GM23338 (cell line): ENCODE results near the gene OBP2A.

Source experiments
- CREB1 ChIP-seq: fragments of 250-450 bp; sonication (Bioruptor Pico); IDR thresholded peaks from 2 replicates; pipeline ENCODE4 v1.5.0; 2020; ENCODE audit warnings: low read depth, mild to moderate bottlenecking, moderate library complexity
- CTCF ChIP-seq, 2 experiments: fragments of 200-600 bp in 1 of 2; sonication (generic) in 1 of 2; conservative IDR thresholded peaks; 2 replicates each; pipeline versions ENCODE4 v1.5.1 to v1.6.1; 2016 to 2017; ENCODE audit warnings: antibody characterized with exemption in 2 of 2, low read depth in 2 of 2, mild to moderate bottlenecking in 2 of 2, moderate library complexity in 1 of 2
- EZH2 ChIP-seq: fragments of 200-600 bp; sonication (generic); IDR thresholded peaks from one replicate; pipeline ENCODE4 v1.8.0; 2017; ENCODE audit warnings: antibody characterized with exemption, mild to moderate bottlenecking, low read depth; ENCODE audit not compliant: unreplicated experiment
- EZH2phosphoT487 ChIP-seq: fragments of 200-600 bp; sonication (generic); IDR thresholded peaks from one replicate; pipeline ENCODE4 v1.8.1; 2018; ENCODE audit warnings: antibody characterized with exemption; ENCODE audit not compliant: unreplicated experiment
- JUNB ChIP-seq: IDR thresholded peaks from one replicate; pipeline ENCODE4 v1.6.1; 2016; ENCODE audit warnings: antibody characterized with exemption; ENCODE audit not compliant: unreplicated experiment
- NANOG ChIP-seq: IDR thresholded peaks from 2 replicates; pipeline ENCODE4 v1.6.1; 2016; ENCODE audit warnings: antibody characterized with exemption, borderline replicate concordance
- POLR2AphosphoS5 ChIP-seq: IDR thresholded peaks from 2 replicates; pipeline ENCODE4 v1.6.1; 2016; ENCODE audit warnings: antibody characterized with exemption, low read depth
- REST ChIP-seq: IDR thresholded peaks from one replicate; pipeline ENCODE4 v1.6.1; 2018; ENCODE audit warnings: antibody characterized with exemption; ENCODE audit not compliant: unreplicated experiment
- STAT1 ChIP-seq: IDR thresholded peaks from one replicate; pipeline ENCODE4 v1.6.1; 2016; ENCODE audit warnings: antibody characterized with exemption; ENCODE audit not compliant: unreplicated experiment
- ZNF114 ChIP-seq: fragments of 250-450 bp; sonication (Bioruptor Pico); IDR thresholded peaks from 2 replicates; pipeline ENCODE4 v1.5.0; 2020; ENCODE audit warnings: mild to moderate bottlenecking, moderate library complexity
- ZNF331 ChIP-seq: fragments of 250-450 bp; sonication (Bioruptor Pico); IDR thresholded peaks from 2 replicates; pipeline ENCODE4 v1.5.0; 2020; ENCODE audit warnings: low read depth, mild to moderate bottlenecking, moderate library complexity
- TF ChIP-seq, protein P1 (sequence below): IDR thresholded peaks from 2 replicates; pipeline ENCODE4 v1.6.1; 2016; ENCODE audit warnings: antibody characterized with exemption

DNA sequence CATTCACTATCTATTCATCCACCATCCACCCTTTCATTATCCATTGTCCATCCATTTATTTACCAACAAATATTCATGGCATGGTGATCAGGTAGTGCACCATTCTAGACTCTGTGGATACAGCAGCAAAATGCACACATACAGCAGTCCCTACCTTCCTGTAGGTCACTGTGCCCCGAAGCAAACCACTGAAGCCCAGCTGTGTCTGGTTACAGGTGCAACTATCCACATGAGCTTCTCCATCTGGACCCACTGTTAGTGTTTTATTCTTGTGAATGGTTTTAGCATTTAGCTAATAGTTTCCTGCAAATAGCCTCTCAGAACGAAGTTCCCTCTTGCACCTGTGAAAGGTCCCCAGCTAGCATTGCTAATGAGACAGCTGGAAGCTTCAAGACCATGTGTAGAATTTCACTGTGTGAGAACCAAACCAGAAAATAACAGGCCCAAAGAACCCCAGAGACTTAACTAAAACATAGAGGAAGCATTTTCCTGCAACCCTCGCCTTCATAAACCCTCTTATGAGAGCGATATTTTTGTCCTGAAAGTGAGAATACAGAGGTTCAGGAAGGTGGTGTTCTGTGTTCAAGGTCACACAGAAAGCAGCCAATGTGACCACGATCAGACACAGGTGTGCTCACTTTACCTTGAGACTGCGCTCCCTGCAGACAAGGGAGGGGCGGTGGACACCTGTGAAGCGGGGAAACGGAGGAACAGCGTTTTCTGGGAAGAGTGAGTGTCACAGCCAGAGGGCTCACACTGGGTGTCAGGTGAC is 34.1 kb downstream of the OBP2A start:
- TF ChIP-seq POLR2AphosphoS5 (no peak), NANOG (no peak), CTCF (conservative IDR thresholded peaks at IDR 0.05; ENCODE audit: low read depth in 2 of 2) (no peak), ZNF331 (no peak), REST (no peak), EZH2phosphoT487 (no peak), EZH2 (no peak), CREB1 (CRISPR knock-in tag) (no peak), JUNB (no peak), ZNF114 (CRISPR knock-in tag) (no peak), STAT1 (no peak)
- TF ChIP-seq, protein P1, sequence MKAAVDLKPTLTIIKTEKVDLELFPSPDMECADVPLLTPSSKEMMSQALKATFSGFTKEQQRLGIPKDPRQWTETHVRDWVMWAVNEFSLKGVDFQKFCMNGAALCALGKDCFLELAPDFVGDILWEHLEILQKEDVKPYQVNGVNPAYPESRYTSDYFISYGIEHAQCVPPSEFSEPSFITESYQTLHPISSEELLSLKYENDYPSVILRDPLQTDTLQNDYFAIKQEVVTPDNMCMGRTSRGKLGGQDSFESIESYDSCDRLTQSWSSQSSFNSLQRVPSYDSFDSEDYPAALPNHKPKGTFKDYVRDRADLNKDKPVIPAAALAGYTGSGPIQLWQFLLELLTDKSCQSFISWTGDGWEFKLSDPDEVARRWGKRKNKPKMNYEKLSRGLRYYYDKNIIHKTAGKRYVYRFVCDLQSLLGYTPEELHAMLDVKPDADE: no peak
